ENCODE measurements around the gene GFI1B.
A peak's percentile ranks its signal among the peaks of the same experiment; 100 is the strongest.

Gene GFI1B

GRCh38 chr9:132948482-132949050, 29.9 kb upstream of the GFI1B start:
- H3K4me1 ChIP-seq (ENCODE audit: control extremely low read depth in 1 of 4, control insufficient read depth in 4 of 4, insufficient read depth in 4 of 4, low read length in 3 of 4), result peaks cover 0 to 18% (median 9%) of the 10 kb centered on the region in 4 experiments
- H3K27ac ChIP-seq (ENCODE audit: insufficient read depth in 1 of 2, low read depth in 1 of 2, low read length in 2 of 2, poor library complexity in 1 of 2, severe bottlenecking in 2 of 2), result no peak overlapping the region
- WGBS (ENCODE audit: insufficient coverage), result 95% methylated on average over 16 of the region's 18 CpGs
- ChIA-PET CTCF (interaction anchor here (1.0 to 2.6 kb wide), 3 partner anchors 12 to 23 kb away, joined by 3 to 6 read pairs (median 3); no protein-coding TSS in a partner anchor), POLR2A (interaction anchor here (0.6 kb wide), 1 partner anchor 1048 kb away, joined by 3 read pairs; no protein-coding TSS in a partner anchor)
- DNase-seq, result no peak
- H3K4me3 ChIP-seq (ENCODE audit: control insufficient read depth in 1 of 7, extremely low read depth in 1 of 7, insufficient read depth in 4 of 7, low read depth in 2 of 7, low read length in 6 of 7), result no peak overlapping the region
- no peaks in the 10 kb centered on the region for H3K27me3 ChIP-seq (replicated peaks in 2 of 5; ENCODE audit: control insufficient read depth in 4 of 5, insufficient read depth in 5 of 5, low read length in 4 of 5)
- no peaks in the 10 kb centered on the region for H3K9me3 ChIP-seq (ENCODE audit: control extremely low read depth in 1 of 5, control insufficient read depth in 4 of 5, insufficient read depth in 2 of 5, low read depth in 1 of 5, low read length in 4 of 5)
- H3K36me3 ChIP-seq (ENCODE audit: control insufficient read depth in 4 of 4, insufficient read depth in 4 of 4, low read length in 3 of 4), result no peaks in the 10 kb centered on the region

- WGBS (ENCODE audit: insufficient coverage), result 100% methylated on average over 3 of the region's 4 CpGs
- POLR2A ChIA-PET, result no interaction called here
Observed at GRCh38 chr9:132949709-132950108, 28.8 kb upstream of the GFI1B start.

GRCh38 chr9:132955123-132955522, 23.4 kb upstream of the GFI1B start:
- no peak for DNase-seq
- Histone ChIP-seq H3K36me3 (ENCODE audit: control insufficient read depth in 4 of 4, insufficient read depth in 4 of 4, low read length in 3 of 4) (no peaks in the 10 kb centered on the region), H3K4me3 (ENCODE audit: control insufficient read depth in 1 of 7, extremely low read depth in 1 of 7, insufficient read depth in 4 of 7, low read depth in 2 of 7, low read length in 6 of 7) (peak overlapping the region in 1 of 7 experiments; percentile 21), H3K4me1 (ENCODE audit: control extremely low read depth in 1 of 4, control insufficient read depth in 4 of 4, insufficient read depth in 4 of 4, low read length in 3 of 4) (no peaks in the 10 kb centered on the region), H3K27ac (ENCODE audit: insufficient read depth in 1 of 2, low read depth in 1 of 2, low read length in 2 of 2, poor library complexity in 1 of 2, severe bottlenecking in 2 of 2) (no peak overlapping the region), H3K27me3 (replicated peaks in 2 of 5; ENCODE audit: control insufficient read depth in 4 of 5, insufficient read depth in 5 of 5, low read length in 4 of 5) (no peaks in the 10 kb centered on the region), H3K9me3 (ENCODE audit: control extremely low read depth in 1 of 5, control insufficient read depth in 4 of 5, insufficient read depth in 2 of 5, low read depth in 1 of 5, low read length in 4 of 5) (peaks cover 3 to 14% (median 4%) of the 10 kb centered on the region in 5 experiments)
- ChIA-PET POLR2A (no interaction called here), CTCF (interaction anchor here (0.7 to 1.6 kb wide), 2 partner anchors 8 to 15 kb away, joined by 3 read pairs; no protein-coding TSS in a partner anchor)
- WGBS (ENCODE audit: insufficient coverage), result 100% methylated on average over 1 of the region's 2 CpGs

More at GRCh38 chr9:132949709-132950108, 28.8 kb upstream of the GFI1B start:
- no peak overlapping the region for H3K4me3 ChIP-seq (ENCODE audit: control insufficient read depth in 1 of 7, extremely low read depth in 1 of 7, insufficient read depth in 4 of 7, low read depth in 2 of 7, low read length in 6 of 7)
- CTCF ChIA-PET, result interaction anchor here (0.7 to 2.6 kb wide), 3 partner anchors 10 to 1323 kb away, joined by 3 to 6 read pairs (median 3); no protein-coding TSS in a partner anchor
- DNase-seq, result no peak
- peaks cover 0 to 2% (median 0%) of the 10 kb centered on the region in 5 experiments for H3K9me3 ChIP-seq (ENCODE audit: control extremely low read depth in 1 of 5, control insufficient read depth in 4 of 5, insufficient read depth in 2 of 5, low read depth in 1 of 5, low read length in 4 of 5)
- peaks cover 0 to 15% (median 5%) of the 10 kb centered on the region in 4 experiments for H3K4me1 ChIP-seq (ENCODE audit: control extremely low read depth in 1 of 4, control insufficient read depth in 4 of 4, insufficient read depth in 4 of 4, low read length in 3 of 4)
- no peaks in the 10 kb centered on the region for H3K27me3 ChIP-seq (replicated peaks in 2 of 5; ENCODE audit: control insufficient read depth in 4 of 5, insufficient read depth in 5 of 5, low read length in 4 of 5)
- H3K36me3 ChIP-seq (ENCODE audit: control insufficient read depth in 4 of 4, insufficient read depth in 4 of 4, low read length in 3 of 4), result no peaks in the 10 kb centered on the region
- no peak overlapping the region for H3K27ac ChIP-seq (ENCODE audit: insufficient read depth in 1 of 2, low read depth in 1 of 2, low read length in 2 of 2, poor library complexity in 1 of 2, severe bottlenecking in 2 of 2)

GRCh38 chr9:132955768-132956167, 22.7 kb upstream of the GFI1B start:
- Histone ChIP-seq H3K27me3 (replicated peaks in 2 of 5; ENCODE audit: control insufficient read depth in 4 of 5, insufficient read depth in 5 of 5, low read length in 4 of 5) (no peaks in the 10 kb centered on the region), H3K36me3 (ENCODE audit: control insufficient read depth in 4 of 4, insufficient read depth in 4 of 4, low read length in 3 of 4) (no peaks in the 10 kb centered on the region), H3K4me3 (ENCODE audit: control insufficient read depth in 1 of 7, extremely low read depth in 1 of 7, insufficient read depth in 4 of 7, low read depth in 2 of 7, low read length in 6 of 7) (no peak overlapping the region), H3K9me3 (ENCODE audit: control extremely low read depth in 1 of 5, control insufficient read depth in 4 of 5, insufficient read depth in 2 of 5, low read depth in 1 of 5, low read length in 4 of 5) (peaks cover 3 to 14% (median 4%) of the 10 kb centered on the region in 5 experiments), H3K4me1 (ENCODE audit: control extremely low read depth in 1 of 4, control insufficient read depth in 4 of 4, insufficient read depth in 4 of 4, low read length in 3 of 4) (no peaks in the 10 kb centered on the region), H3K27ac (ENCODE audit: insufficient read depth in 1 of 2, low read depth in 1 of 2, low read length in 2 of 2, poor library complexity in 1 of 2, severe bottlenecking in 2 of 2) (no peak overlapping the region)
- WGBS (ENCODE audit: insufficient coverage), result 82% methylated on average over 1 of the region's 2 CpGs
- ChIA-PET POLR2A (no interaction called here), CTCF (interaction anchor here (1.6 kb wide), 1 partner anchor 9 kb away, joined by 3 read pairs; no protein-coding TSS in a partner anchor)
- no peak for DNase-seq

- no peaks in the 10 kb centered on the region for H3K36me3 ChIP-seq (ENCODE audit: control insufficient read depth in 4 of 4, insufficient read depth in 4 of 4, low read length in 3 of 4)
- H3K27ac ChIP-seq (ENCODE audit: insufficient read depth in 1 of 2, low read depth in 1 of 2, low read length in 2 of 2, poor library complexity in 1 of 2, severe bottlenecking in 2 of 2), result no peak overlapping the region
- CTCF ChIA-PET, result no interaction called here
- 93% methylated on average over 3 of the region's 6 CpGs for WGBS (ENCODE audit: insufficient coverage)
- POLR2A ChIA-PET, result no interaction called here
- H3K4me3 ChIP-seq (ENCODE audit: control insufficient read depth in 1 of 7, extremely low read depth in 1 of 7, insufficient read depth in 4 of 7, low read depth in 2 of 7, low read length in 6 of 7), result no peak overlapping the region
- no peaks in the 10 kb centered on the region for H3K27me3 ChIP-seq (replicated peaks in 2 of 5; ENCODE audit: control insufficient read depth in 4 of 5, insufficient read depth in 5 of 5, low read length in 4 of 5)
- H3K4me1 ChIP-seq (ENCODE audit: control extremely low read depth in 1 of 4, control insufficient read depth in 4 of 4, insufficient read depth in 4 of 4, low read length in 3 of 4), result no peaks in the 10 kb centered on the region
- peaks cover 3 to 14% (median 4%) of the 10 kb centered on the region in 5 experiments for H3K9me3 ChIP-seq (ENCODE audit: control extremely low read depth in 1 of 5, control insufficient read depth in 4 of 5, insufficient read depth in 2 of 5, low read depth in 1 of 5, low read length in 4 of 5)
- DNase-seq, result no peak
Observed at GRCh38 chr9:132957805-132958204, 20.7 kb upstream of the GFI1B start.

GRCh38 chr9:132961002-132961401, 17.5 kb upstream of the GFI1B start:
- POLR2A ChIA-PET, result no interaction called here
- no peaks in the 10 kb centered on the region for H3K4me1 ChIP-seq (ENCODE audit: control extremely low read depth in 1 of 4, control insufficient read depth in 4 of 4, insufficient read depth in 4 of 4, low read length in 3 of 4)
- H3K36me3 ChIP-seq (ENCODE audit: control insufficient read depth in 4 of 4, insufficient read depth in 4 of 4, low read length in 3 of 4), result no peaks in the 10 kb centered on the region
- no peak overlapping the region for H3K4me3 ChIP-seq (ENCODE audit: control insufficient read depth in 1 of 7, extremely low read depth in 1 of 7, insufficient read depth in 4 of 7, low read depth in 2 of 7, low read length in 6 of 7)
- no peak overlapping the region for H3K27ac ChIP-seq (ENCODE audit: insufficient read depth in 1 of 2, low read depth in 1 of 2, low read length in 2 of 2, poor library complexity in 1 of 2, severe bottlenecking in 2 of 2)
- no CpG with 5 or more reads among the region's 6 CpGs for WGBS (ENCODE audit: insufficient coverage)
- no peak for DNase-seq
- CTCF ChIA-PET, result interaction anchor here (1.5 kb wide), 1 partner anchor 12 kb away, joined by 6 read pairs; no protein-coding TSS in a partner anchor
- peaks cover under 1 to 10% (median 2%) of the 10 kb centered on the region in 5 experiments for H3K9me3 ChIP-seq (ENCODE audit: control extremely low read depth in 1 of 5, control insufficient read depth in 4 of 5, insufficient read depth in 2 of 5, low read depth in 1 of 5, low read length in 4 of 5)
- no peaks in the 10 kb centered on the region for H3K27me3 ChIP-seq (replicated peaks in 2 of 5; ENCODE audit: control insufficient read depth in 4 of 5, insufficient read depth in 5 of 5, low read length in 4 of 5)

GRCh38 chr9:132965478-132965877, 13.0 kb upstream of the GFI1B start:
- ChIA-PET POLR2A (no interaction called here), CTCF (no interaction called here)
- 98% methylated on average over 7 of the region's 9 CpGs for WGBS (ENCODE audit: insufficient coverage)
- H3K9me3 ChIP-seq (ENCODE audit: control extremely low read depth in 1 of 5, control insufficient read depth in 4 of 5, insufficient read depth in 2 of 5, low read depth in 1 of 5, low read length in 4 of 5), result no peaks in the 10 kb centered on the region
- no peaks in the 10 kb centered on the region for H3K36me3 ChIP-seq (ENCODE audit: control insufficient read depth in 4 of 4, insufficient read depth in 4 of 4, low read length in 3 of 4)
- no peak overlapping the region for H3K4me3 ChIP-seq (ENCODE audit: control insufficient read depth in 1 of 7, extremely low read depth in 1 of 7, insufficient read depth in 4 of 7, low read depth in 2 of 7, low read length in 6 of 7)
- peaks cover 0 to 9% (median 0%) of the 10 kb centered on the region in 4 experiments for H3K4me1 ChIP-seq (ENCODE audit: control extremely low read depth in 1 of 4, control insufficient read depth in 4 of 4, insufficient read depth in 4 of 4, low read length in 3 of 4)
- H3K27ac ChIP-seq (ENCODE audit: insufficient read depth in 1 of 2, low read depth in 1 of 2, low read length in 2 of 2, poor library complexity in 1 of 2, severe bottlenecking in 2 of 2), result no peak overlapping the region
- no peaks in the 10 kb centered on the region for H3K27me3 ChIP-seq (replicated peaks in 2 of 5; ENCODE audit: control insufficient read depth in 4 of 5, insufficient read depth in 5 of 5, low read length in 4 of 5)
- no peak for DNase-seq

Data from common myeloid progenitor, CD34-positive (primary cell).